HepG2 (cell line): ENCODE data around the gene MORF4L1. TPM values are rescaled to one million over a fixed set of nuclear protein-coding genes. Genes with fewer than 3 reads are reported as not detected.
A peak's percentile ranks its signal among the peaks of the same experiment; 100 is the strongest.

Experiments
- FOXO1 ChIP-seq: sonication (generic); formaldehyde crosslinking; IDR thresholded peaks from 2 replicates; pipeline ENCODE4 v1.4.0; 2020; ENCODE audit warnings: missing genetic modification reagents
- HIC2 ChIP-seq: sonication (generic); formaldehyde crosslinking; IDR thresholded peaks from 2 replicates; pipeline ENCODE4 v1.9.0; 2022; ENCODE audit warnings: low read depth, missing genetic modification reagents
- PAF1 ChIP-seq: IDR thresholded peaks from 2 replicates; pipeline ENCODE4 v1.6.1; 2016; ENCODE audit warnings: missing genetic modification reagents, missing compliant biosample characterization
- POLR2A ChIP-seq, 2 experiments: IDR thresholded peaks; 2 replicates each; pipeline ENCODE4 v1.6.1; 2011; ENCODE audit warnings: low read depth in 2 of 2, low read length in 2 of 2, mild to moderate bottlenecking in 1 of 2, moderate library complexity in 1 of 2; ENCODE audit not compliant: insufficient read depth in 1 of 2
- REST ChIP-seq, 2 experiments: IDR thresholded peaks; 2 replicates each; pipeline ENCODE4 v1.6.1; 2011 to 2012; ENCODE audit warnings: low read length in 2 of 2, borderline replicate concordance in 1 of 2, low read depth in 1 of 2, mild to moderate bottlenecking in 1 of 2, moderate library complexity in 1 of 2
- TEAD2 ChIP-seq: sonication (generic); formaldehyde crosslinking; IDR thresholded peaks from 2 replicates; pipeline ENCODE4 v1.9.0; 2021; ENCODE audit warnings: missing genetic modification reagents
- ZNF296 ChIP-seq: sonication (generic); formaldehyde crosslinking; conservative IDR thresholded peaks from 2 replicates; pipeline ENCODE4 v1.5.0; 2020; ENCODE audit warnings: mild to moderate bottlenecking, missing genetic modification reagents
- ZNF614 ChIP-seq: IDR thresholded peaks from 2 replicates; pipeline ENCODE4 v1.6.1; 2018; ENCODE audit warnings: missing biosample characterization, missing genetic modification reagents, inconsistent platforms, borderline replicate concordance
- polyA plus RNA-seq, 8 experiments: library from polyadenylated mRNA; depleted of rRNA in 3 of 8; stranded (reverse) in 7 of 8; unstranded in 1 of 8; fragments of >200 nt; fragmentation: Illumina TruSeq in 4 of 8; extraction: Trizol in 4 of 8; gene quantifications; 2 replicates each; pipeline versions ENCODE4 v1.2.1 to v1.2.3, GENCODE V29; 2011 to 2016; ENCODE audit warnings: low read depth in 4 of 8, missing spikeins in 1 of 8, mixed read lengths in 1 of 8; ENCODE audit not compliant: insufficient read depth in 1 of 8
- total RNA-seq, 5 experiments: library from RNA; depleted of rRNA; stranded (reverse); fragments of >200 nt; fragmentation: Illumina TruSeq; extraction: Trizol; gene quantifications; 2 replicates each; pipeline ENCODE4 v1.2.3, GENCODE V29; 2016; ENCODE audit warnings: low read depth in 1 of 5

The MORF4L1 gene
- total and polyA plus RNA-seq, 2 of the 13 experiments (the other 11 are each of a cell fraction or from before 2014, with no cell fraction given): 218 to 219 TPM

GRCh38 chr15:78925956-78926743 lies 53.5 kb downstream of the MORF4L1 start (continued):
- TF ChIP-seq POLR2A (IDR thresholded peaks at IDR 0.05; ENCODE audit: insufficient read depth in 1 of 2, low read depth in 2 of 2, low read length in 2 of 2) (peak in 1 of 2 experiments; percentile 48; a peak in 1 of 4 replicates), REST (IDR thresholded peaks at IDR 0.05; ENCODE audit: borderline replicate concordance in 1 of 2, low read depth in 1 of 2, low read length in 2 of 2) (no peak), TEAD2 (CRISPR knock-in tag) (no peak), PAF1 (no peak), ZNF614 (CRISPR knock-in tag) (no peak), FOXO1 (CRISPR knock-in tag) (no peak), ZNF296 (CRISPR knock-in tag) (no peak), HIC2 (CRISPR knock-in tag) (0 out of 2 replicates have a peak, but pooled peaks have one; percentile 14)
